Fibroblast of skin of right biceps (primary cell): ENCODE data around the gene FUNDC2.
A peak's percentile ranks its signal among the peaks of the same experiment; 100 is the strongest.

Experiments used
- DNase-seq: peaks from one replicate; pipeline ENCODE4 v3.0.0-alpha.2; 2013

Gene FUNDC2

DNA sequence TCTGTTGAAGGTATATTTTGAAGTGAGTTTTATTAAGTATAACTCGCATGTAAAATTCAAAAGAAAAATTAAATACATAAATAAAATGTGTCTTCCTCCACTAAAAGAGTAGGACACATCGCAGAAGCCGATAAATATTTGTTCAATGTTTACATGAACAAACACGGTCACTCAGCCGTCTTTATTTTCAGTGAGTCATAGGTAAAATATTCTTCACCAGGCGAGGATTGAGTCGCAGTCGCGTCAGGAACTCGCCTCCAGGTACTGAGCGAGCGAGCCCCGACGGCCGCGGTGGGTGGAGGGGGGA is 271 bp upstream of the FUNDC2 start:
- DNase-seq, result no peak

- DNase-seq, result peak; percentile 71
These were observed 944 bp downstream of the FUNDC2 start for GRCh38 chrX:155027509-155028066.

DNA sequence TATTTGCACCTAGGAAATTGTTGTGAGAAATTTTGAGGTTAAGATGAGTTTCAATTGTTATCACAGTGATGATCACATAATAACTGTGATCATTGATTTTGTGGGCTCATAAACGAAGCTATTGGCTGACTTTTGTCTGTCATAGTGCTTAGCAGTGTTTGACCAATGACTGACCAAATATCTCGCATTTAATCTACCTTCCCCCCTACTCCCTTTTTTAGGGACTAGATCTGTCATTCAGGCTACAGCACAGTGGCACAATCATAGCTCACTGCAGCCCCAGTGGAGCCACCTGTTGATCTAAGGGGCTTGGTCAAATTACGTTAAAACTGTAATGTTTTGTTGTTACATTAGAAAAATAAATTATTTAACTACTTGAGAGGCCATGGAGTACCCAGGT is 1.5 kb downstream of the FUNDC2 start:
- DNase-seq, result no peak

GRCh38 chrX:155028877-155029291 is 2.2 kb downstream of the FUNDC2 start:
- peak; percentile 25 for DNase-seq

GRCh38 chrX:155031657-155032056 is 5.0 kb downstream of the FUNDC2 start:
- no peak for DNase-seq

GRCh38 chrX:155035688-155036087 is 9.0 kb downstream of the FUNDC2 start:
- no peak for DNase-seq

DNA sequence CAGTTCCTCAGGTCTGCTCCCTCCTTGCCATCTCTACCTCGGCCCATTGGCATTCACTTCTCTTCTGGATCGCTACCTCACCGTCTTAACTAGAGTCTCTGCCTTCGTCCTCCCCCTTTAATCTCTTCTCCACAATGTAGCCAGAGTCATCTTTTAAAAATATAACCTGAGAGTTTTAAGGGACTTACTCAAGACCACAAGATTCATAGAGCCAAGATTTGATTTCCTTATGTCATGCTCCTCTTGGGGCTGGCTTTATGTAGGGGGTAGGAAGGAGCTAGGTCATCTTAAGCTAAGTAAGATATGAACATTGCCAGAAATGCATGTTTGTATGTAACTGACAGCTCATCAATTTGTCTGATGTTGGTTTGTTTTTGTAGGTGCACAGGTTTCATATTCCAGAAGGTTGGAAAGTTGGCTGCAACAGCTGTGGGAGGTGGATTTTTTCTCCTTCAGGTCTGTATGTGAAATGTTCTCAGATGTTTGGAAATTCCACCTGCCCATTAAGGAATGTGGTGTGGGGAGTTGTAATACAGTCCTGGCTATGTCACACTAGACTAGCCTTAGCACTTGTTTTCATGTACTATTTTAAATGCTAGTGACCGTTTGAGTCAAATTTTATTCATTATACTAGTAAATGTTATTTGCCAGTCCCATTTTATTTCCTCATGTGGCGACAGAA is 19.6 kb downstream of the FUNDC2 start:
- no peak for DNase-seq

GRCh38 chrX:155046811-155047528 is 20.3 kb downstream of the FUNDC2 start:
- DNase-seq, result no peak

- DNase-seq, result peak; percentile 36
These were observed 22.5 kb downstream of the FUNDC2 start for GRCh38 chrX:155048977-155049619.

- no peak for DNase-seq
These were observed 26.3 kb downstream of the FUNDC2 start for GRCh38 chrX:155052738-155053498.

- DNase-seq, result no peak
These were observed 27.0 kb downstream of the FUNDC2 start for GRCh38 chrX:155053656-155054055.

- DNase-seq, result no peak
These were observed 27.6 kb downstream of the FUNDC2 start for GRCh38 chrX:155054255-155054654.

- DNase-seq, result no peak
These were observed 28.9 kb downstream of the FUNDC2 start for GRCh38 chrX:155055494-155055893.

- DNase-seq, result no peak
These were observed 29.8 kb downstream of the FUNDC2 start for GRCh38 chrX:155056471-155056870.

GRCh38 chrX:155056877-155057792 is 30.5 kb downstream of the FUNDC2 start:
- peak; percentile 72 for DNase-seq

- DNase-seq, result no peak
These were observed 35.1 kb downstream of the FUNDC2 start for GRCh38 chrX:155061760-155062159.

GRCh38 chrX:155065035-155065734 is 38.5 kb downstream of the FUNDC2 start:
- peak; percentile 22 for DNase-seq

- peak; percentile 40 for DNase-seq
These were observed 41.5 kb downstream of the FUNDC2 start for GRCh38 chrX:155068165-155068564.

DNA sequence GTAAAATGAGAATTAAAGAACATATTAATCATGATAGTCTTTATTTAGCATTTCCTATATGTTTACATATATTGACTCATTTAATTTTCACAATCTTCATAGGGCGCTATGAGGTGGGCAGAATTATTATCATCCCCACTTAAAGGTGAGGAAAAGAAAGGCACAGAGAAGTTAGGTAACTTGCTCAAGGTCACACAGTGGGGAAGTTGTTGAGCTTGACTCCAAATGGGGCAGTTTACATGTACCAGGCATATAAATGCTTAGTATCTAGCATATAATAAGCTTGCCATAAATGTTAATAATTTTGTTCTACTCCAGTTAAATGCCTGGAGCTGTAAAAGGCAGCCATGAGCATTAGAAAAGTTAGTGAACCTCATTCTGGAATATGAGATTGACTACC is 42.8 kb downstream of the FUNDC2 start:
- DNase-seq, result no peak

GRCh38 chrX:155070038-155070437 is 43.4 kb downstream of the FUNDC2 start:
- no peak for DNase-seq

- no peak for DNase-seq
These were observed 44.0 kb downstream of the FUNDC2 start for GRCh38 chrX:155070663-155070974.
